ENCODE measurements around the gene ADAMTS2.

DNA sequence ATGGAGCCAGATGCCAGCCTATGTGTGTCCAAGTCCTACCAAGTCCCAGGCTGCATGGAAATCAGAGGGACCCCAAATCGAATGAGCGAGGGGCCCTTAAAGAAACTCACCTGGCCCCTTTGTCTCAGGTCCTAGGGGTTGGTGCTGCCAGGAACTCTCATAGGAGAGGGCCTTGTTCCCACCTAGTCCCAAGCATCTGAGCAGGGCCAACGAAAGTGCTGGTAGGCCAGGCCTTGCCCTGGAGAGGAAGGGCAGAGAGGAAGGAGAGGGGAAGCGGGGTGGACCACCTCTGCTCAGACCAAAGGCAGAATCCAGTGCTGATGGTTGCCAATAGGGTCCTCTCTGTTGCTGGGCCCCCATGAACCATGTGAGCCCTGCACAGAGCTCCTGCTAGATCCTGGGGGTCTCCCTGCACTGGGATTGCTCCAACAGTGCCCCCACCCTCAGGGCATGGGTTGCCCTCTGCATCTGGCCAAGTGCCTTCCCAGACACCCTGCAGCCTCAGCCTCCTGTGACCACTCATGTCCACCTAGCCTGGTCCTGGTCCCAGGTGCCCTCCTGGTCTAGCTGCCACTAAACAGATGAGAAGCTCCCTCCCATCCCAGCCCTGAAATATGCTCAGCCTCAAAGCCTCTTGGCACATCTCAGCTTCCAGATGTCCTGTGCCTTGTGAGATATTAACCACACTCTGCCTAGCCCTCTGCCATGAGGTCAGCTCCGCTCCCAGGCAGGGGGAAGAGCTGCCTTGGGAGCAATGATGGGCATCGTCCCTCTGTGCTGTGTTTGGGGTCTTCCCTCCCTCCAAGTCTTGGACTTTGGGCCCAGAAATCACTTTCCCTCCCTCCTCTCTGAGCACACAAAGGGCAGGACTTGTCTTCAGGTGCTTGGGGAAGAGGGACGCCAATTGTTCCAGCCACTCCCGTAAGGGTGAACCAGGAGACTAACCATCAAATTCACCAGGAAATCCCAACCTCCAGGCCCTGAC is 109.6 kb downstream of the ADAMTS2 start:
- TF ChIP-seq, protein P1, sequence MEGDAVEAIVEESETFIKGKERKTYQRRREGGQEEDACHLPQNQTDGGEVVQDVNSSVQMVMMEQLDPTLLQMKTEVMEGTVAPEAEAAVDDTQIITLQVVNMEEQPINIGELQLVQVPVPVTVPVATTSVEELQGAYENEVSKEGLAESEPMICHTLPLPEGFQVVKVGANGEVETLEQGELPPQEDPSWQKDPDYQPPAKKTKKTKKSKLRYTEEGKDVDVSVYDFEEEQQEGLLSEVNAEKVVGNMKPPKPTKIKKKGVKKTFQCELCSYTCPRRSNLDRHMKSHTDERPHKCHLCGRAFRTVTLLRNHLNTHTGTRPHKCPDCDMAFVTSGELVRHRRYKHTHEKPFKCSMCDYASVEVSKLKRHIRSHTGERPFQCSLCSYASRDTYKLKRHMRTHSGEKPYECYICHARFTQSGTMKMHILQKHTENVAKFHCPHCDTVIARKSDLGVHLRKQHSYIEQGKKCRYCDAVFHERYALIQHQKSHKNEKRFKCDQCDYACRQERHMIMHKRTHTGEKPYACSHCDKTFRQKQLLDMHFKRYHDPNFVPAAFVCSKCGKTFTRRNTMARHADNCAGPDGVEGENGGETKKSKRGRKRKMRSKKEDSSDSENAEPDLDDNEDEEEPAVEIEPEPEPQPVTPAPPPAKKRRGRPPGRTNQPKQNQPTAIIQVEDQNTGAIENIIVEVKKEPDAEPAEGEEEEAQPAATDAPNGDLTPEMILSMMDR (IDR thresholded peaks at IDR 0.05): no peak
- TF ChIP-seq POLR2A (IDR thresholded peaks at IDR 0.05): no peak
